Tibial nerve (tissue), 4 donors: ENCODE results near the gene GOLM1. TPM values are rescaled to one million over a fixed set of nuclear protein-coding genes. Genes with fewer than 3 reads are reported as not detected.

Source experiments
- DNase-seq, 2 donors: peaks; one replicate each; pipeline ENCODE4 v3.0.0-alpha.2; 2019; ENCODE audit warnings: low spot score in 2 of 2
- H3K27ac ChIP-seq, 4 donors: fragments of 200-600 bp; sonication (generic) in 3 of 4; one replicate each; pipeline ENCODE4 v1.5.1; 2017 to 2019; ENCODE audit warnings: mild to moderate bottlenecking in 1 of 4
- H3K27me3 ChIP-seq, 2 donors: fragments of 200-600 bp; sonication (generic) in 1 of 2; one replicate each; pipeline versions ENCODE4 v1.5.1 to v1.6.0; 2017 to 2019
- H3K36me3 ChIP-seq, 3 donors: fragments of 200-600 bp; sonication (generic); one replicate each; pipeline ENCODE4 v1.5.1; 2018 to 2019
- H3K4me1 ChIP-seq, 4 donors: fragments of 200-600 bp; sonication (generic) in 3 of 4; one replicate each; pipeline ENCODE4 v1.5.1; 2017 to 2019
- H3K4me3 ChIP-seq, 4 donors: fragments of 200-600 bp; sonication (generic) in 3 of 4; one replicate each; pipeline ENCODE4 v1.5.1; 2017 to 2019; ENCODE audit warnings: mild to moderate bottlenecking in 1 of 4, moderate library complexity in 1 of 4
- H3K9me3 ChIP-seq, 4 donors: fragments of 200-600 bp; sonication (generic) in 3 of 4; one replicate each; pipeline ENCODE4 v1.5.1; 2017 to 2019
- CTCF ChIP-seq, 5 experiments: fragments of 200-600 bp in 3 of 5; fragments of 450-650 bp in 2 of 5; sonication (generic) in 3 of 5; IDR thresholded peaks; one replicate each; pipeline ENCODE4 v1.5.1; 2016 to 2019; ENCODE audit warnings: antibody characterized with exemption in 5 of 5, mild to moderate bottlenecking in 3 of 5, moderate library complexity in 2 of 5
- EP300 ChIP-seq, 2 donors: sonication (generic); formaldehyde crosslinking; IDR thresholded peaks; one replicate each; pipeline ENCODE4 v1.6.1; 2017; ENCODE audit warnings: antibody characterized with exemption in 2 of 2, mild to moderate bottlenecking in 1 of 2
- POLR2A ChIP-seq, 2 donors: fragments of 450-650 bp; IDR thresholded peaks; one replicate each; pipeline ENCODE4 v1.6.1; 2017; ENCODE audit warnings: antibody characterized with exemption in 2 of 2, mild to moderate bottlenecking in 2 of 2, moderate library complexity in 2 of 2
- WGBS, 2 donors: methylation state at CpG; one replicate each; pipeline ENCODE4 v1.1.5; 2018; 5-methylcytosine and 5-hydroxymethylcytosine counted together
- total RNA-seq, 4 donors: library from RNA; depleted of rRNA; stranded (reverse); fragments of >200 nt; gene quantifications; one replicate each; pipeline ENCODE4 v1.1.0, GENCODE V29; 2016

The GOLM1 gene
- total RNA-seq, 4 donors from 2014 or later = 9.8 to 15.7 (median 12.7) TPM

- no peaks in the 10 kb centered on the region for H3K9me3 ChIP-seq
- H3K4me1 ChIP-seq = no peaks in the 10 kb centered on the region
- no peak overlapping the region for H3K27ac ChIP-seq
- 88 to 92% methylated on average over 13 of the region's 13 CpGs for WGBS, 2 donors
- no peak for TF ChIP-seq CTCF (IDR thresholded peaks at IDR 0.05)
- TF ChIP-seq EP300 (IDR thresholded peaks at IDR 0.05) = no peak
- no peak for TF ChIP-seq POLR2A (IDR thresholded peaks at IDR 0.05)
- H3K27me3 ChIP-seq = no peaks in the 10 kb centered on the region
- no peaks in the 10 kb centered on the region for H3K36me3 ChIP-seq
- no peak overlapping the region for H3K4me3 ChIP-seq
- DNase-seq = no peak
Measured at GRCh38 chr9:86047361-86047760, 52.0 kb downstream of the GOLM1 start.

- TF ChIP-seq EP300 (IDR thresholded peaks at IDR 0.05) = no peak
- TF ChIP-seq POLR2A (IDR thresholded peaks at IDR 0.05) = no peak
- no peak for TF ChIP-seq CTCF (IDR thresholded peaks at IDR 0.05)
Measured at GRCh38 chr9:86046930-86047341, 52.4 kb downstream of the GOLM1 start.

GRCh38 chr9:86046071-86046636 lies 53.2 kb downstream of the GOLM1 start:
- Histone ChIP-seq H3K27ac (no peak overlapping the region), H3K4me1 (peaks cover 0 to 4% (median 0%) of the 10 kb centered on the region in 4 donors), H3K4me3 (no peak overlapping the region), H3K9me3 (no peaks in the 10 kb centered on the region), H3K36me3 (no peaks in the 10 kb centered on the region), H3K27me3 (no peaks in the 10 kb centered on the region)
- WGBS, 2 donors = 96% methylated on average over 14 of the region's 14 CpGs
- no peak for DNase-seq
- TF ChIP-seq EP300 (IDR thresholded peaks at IDR 0.05) (no peak), POLR2A (IDR thresholded peaks at IDR 0.05) (no peak), CTCF (IDR thresholded peaks at IDR 0.05) (no peak)

More at GRCh38 chr9:86046930-86047341, 52.4 kb downstream of the GOLM1 start:
- Histone ChIP-seq H3K4me1 (no peaks in the 10 kb centered on the region), H3K27me3 (no peaks in the 10 kb centered on the region), H3K36me3 (no peaks in the 10 kb centered on the region), H3K9me3 (no peaks in the 10 kb centered on the region), H3K4me3 (no peak overlapping the region), H3K27ac (no peak overlapping the region)
- DNase-seq = no peak
- 70 to 80% methylated on average over 8 of the region's 8 CpGs for WGBS, 2 donors

GRCh38 chr9:86045654-86046053 lies 53.7 kb downstream of the GOLM1 start:
- no peak for DNase-seq
- Histone ChIP-seq H3K27me3 (no peaks in the 10 kb centered on the region), H3K27ac (no peak overlapping the region), H3K4me1 (peaks cover 0 to 4% (median 0%) of the 10 kb centered on the region in 4 donors), H3K36me3 (no peaks in the 10 kb centered on the region), H3K4me3 (no peak overlapping the region), H3K9me3 (no peaks in the 10 kb centered on the region)
- TF ChIP-seq CTCF (IDR thresholded peaks at IDR 0.05) (no peak), POLR2A (IDR thresholded peaks at IDR 0.05) (no peak)
- WGBS, 2 donors = 90 to 91% methylated on average over 6 of the region's 6 CpGs

GRCh38 chr9:86043999-86044398 lies 55.4 kb downstream of the GOLM1 start:
- no peak for TF ChIP-seq EP300 (IDR thresholded peaks at IDR 0.05)
- TF ChIP-seq CTCF (IDR thresholded peaks at IDR 0.05) = no peak
- TF ChIP-seq POLR2A (IDR thresholded peaks at IDR 0.05) = no peak
- Histone ChIP-seq H3K27me3 (no peaks in the 10 kb centered on the region), H3K4me3 (no peak overlapping the region), H3K36me3 (peaks cover 0 to 9% (median 0%) of the 10 kb centered on the region in 3 donors), H3K27ac (no peak overlapping the region), H3K9me3 (no peaks in the 10 kb centered on the region), H3K4me1 (peaks cover 0 to 4% (median 0%) of the 10 kb centered on the region in 4 donors)
- 70 to 91% methylated on average over 4 of the region's 4 CpGs for WGBS, 2 donors
- no peak for DNase-seq
